CD4-positive, alpha-beta T cell treated with Interleukin-6 at 100 ng/mL for 8 hours (primary cell): ENCODE measurements around the gene EXOSC3.
"Not testable (repeated sequence)": the region's sequence is repeated elsewhere in the genome, so short reads cannot be mapped to it uniquely, and the experiment has no call there.

ENCODE experiments used
- DNase-seq: peaks from one replicate; pipeline ENCODE4 v3.0.0-alpha.2; 2020; ENCODE audit warnings: mixed read lengths, low spot score

EXOSC3 gene

GRCh38 chr9:37775216-37775919 lies 9.5 kb downstream of the EXOSC3 start:
- DNase-seq: no peak

DNA sequence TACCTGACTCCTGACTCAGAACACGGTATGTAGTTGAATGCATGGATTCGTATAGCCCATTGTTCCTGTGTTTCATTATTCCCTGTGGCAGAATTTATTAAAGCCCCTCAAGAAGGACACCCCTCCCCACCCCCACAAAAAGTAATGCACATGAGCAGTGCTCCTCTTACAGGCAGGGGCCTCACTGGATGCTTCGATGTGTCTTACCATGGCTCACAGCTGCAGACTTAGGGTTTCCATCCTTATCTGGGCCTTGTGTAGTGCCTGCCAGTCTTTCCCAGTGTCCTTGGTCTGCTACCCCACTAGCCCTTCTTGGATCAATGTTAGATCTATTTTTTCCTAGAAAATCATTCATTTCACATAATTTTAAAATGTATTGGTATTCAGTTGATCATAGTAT lies 14.9 kb downstream of the EXOSC3 start:
- DNase-seq: no peak

- no peak for DNase-seq
Observed at GRCh38 chr9:37769306-37769705, 15.6 kb downstream of the EXOSC3 start.

- not testable (repeated sequence) for DNase-seq
Observed at GRCh38 chr9:37765263-37765662, 19.6 kb downstream of the EXOSC3 start.

- no peak for DNase-seq
Observed at GRCh38 chr9:37761511-37761910, 23.4 kb downstream of the EXOSC3 start.

DNA sequence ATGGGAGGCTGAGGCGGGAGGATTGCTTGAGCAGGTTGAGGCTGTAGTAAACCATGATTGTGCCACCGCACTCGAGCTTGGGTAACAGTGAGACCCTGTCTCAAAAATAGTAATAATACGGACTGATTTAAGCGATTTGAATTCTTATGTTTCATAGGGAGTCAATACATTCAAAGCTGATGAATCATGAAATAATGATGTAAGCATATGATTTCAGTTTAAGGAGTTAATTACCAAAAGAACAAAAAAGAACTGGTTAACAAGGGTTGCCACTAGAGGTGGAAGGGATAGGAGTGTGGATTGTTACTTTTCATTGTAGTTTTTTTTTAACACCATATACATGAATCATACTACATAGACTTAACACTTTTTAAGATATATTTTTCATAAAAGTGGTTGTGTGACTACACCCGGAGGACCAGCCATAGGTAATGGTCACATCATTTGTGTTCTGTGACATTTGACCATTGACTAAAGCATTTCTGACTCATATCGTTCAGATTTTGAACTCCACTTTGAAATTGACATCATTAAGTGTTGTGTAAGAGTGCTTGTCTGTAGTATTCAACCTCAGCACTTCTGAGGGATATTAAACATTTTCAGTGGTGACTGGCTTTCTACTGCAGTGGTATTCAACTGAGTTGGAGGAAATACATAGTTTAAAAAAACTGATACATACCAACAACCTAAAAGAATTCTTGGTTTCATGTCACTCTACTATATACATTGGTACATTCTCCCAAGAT lies 24.3 kb downstream of the EXOSC3 start:
- DNase-seq: no peak

DNA sequence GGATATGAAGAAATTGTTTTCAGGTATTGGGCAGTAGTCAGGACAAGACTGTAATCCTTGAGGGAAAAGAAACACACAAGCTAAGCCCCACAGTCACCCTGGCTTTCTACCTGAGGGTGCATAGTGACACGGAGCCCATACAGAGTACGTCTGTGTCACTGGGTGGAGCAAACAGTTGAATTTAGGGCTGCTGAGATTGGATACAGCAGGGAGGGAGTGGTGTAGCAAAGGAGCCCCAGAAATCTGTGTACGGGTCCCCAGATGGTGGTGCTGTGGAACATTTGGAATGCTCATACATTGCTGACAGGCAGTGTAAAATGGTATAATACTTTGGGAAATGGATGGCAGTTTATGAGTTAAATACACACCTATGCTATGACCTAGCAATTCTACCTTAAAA lies 26.1 kb downstream of the EXOSC3 start:
- no peak for DNase-seq

GRCh38 chr9:37753489-37754190 lies 31.2 kb downstream of the EXOSC3 start, which contains the start of gene TRMT10B:
Gene TRMT10B (plus strand): TSS chr9:37753805. CDS start chr9:37761932, 8,127 bp downstream.
- peak; percentile 70 for DNase-seq

DNA sequence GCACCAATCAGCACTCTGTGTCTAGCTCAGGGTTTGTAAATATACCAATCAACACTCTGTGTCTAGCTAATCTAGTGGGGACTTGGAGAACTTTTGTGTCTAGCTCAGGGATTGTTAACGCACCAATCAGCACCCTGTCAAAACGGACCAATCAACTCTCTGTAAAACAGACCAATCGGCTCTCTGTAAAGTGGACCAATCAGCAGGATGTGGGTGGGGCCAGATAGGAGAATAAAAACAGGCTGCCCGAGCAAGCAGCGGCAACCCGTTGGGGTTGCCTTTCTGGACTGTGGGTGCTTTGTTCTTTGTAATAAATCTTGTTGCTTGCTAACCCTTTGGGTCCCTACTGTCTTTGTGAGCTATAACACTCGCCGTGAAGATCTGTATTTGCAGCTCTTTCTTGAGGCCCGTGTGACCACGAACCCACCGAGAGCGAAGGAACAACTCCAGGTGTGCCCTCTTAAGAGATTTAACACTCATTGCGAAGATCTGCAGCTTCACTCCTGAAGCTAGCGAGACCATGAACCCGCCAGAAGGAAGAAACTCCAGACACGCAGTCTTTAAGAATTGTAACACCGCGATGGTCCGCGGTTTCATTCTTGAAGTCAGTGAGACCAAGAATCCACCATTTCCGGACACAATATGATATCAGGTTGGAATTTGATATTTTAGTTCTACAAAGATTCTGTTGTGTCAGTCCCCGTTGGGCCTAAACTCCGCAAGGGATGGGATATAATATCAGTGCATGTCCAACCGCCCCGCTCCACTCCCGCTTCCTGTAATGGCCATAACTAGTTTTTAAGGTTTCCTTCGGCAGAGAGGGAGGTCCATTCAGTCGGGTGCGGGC lies 32.0 kb downstream of the EXOSC3 start:
- no peak for DNase-seq

DNA sequence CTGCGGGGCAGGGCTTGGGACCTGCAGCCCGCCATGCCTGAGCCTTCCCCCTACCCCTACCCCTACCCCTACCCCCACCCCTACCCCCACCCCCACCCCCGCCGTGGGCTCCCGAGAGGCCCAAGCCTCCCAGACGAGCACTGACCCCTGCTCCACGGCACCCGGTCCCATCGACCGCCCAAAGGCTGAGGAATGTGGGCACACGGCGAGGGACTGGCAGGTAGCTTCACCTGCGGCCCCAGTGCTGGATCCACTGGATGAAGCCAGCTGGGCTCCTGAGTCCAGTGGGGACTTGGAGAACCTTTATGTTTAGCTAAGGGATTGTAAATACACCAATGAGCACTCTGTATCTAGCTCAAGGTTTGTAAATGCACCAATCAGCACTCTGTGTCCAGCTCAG lies 32.8 kb downstream of the EXOSC3 start:
- not testable (repeated sequence) for DNase-seq

DNA sequence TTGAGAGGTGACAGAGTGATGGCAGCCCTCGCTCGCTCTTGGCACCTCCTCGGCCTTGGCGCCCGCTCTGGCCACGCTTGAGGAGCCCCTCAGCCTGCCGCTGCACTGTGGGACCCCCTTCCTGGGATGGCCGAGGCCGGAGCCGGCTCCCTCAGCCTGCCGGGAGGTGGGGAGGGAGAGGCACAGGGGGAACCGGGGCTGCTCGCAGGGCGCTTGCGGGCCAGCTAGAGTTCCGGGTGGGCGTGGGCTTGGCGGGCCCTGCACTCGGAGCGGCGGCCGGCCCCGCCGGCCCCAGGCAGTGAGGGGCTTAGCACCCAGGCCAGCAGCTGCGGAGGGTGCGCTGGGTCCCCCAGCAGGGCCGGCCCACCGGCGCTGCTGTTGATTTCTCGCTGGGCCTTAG lies 33.2 kb downstream of the EXOSC3 start:
- not testable (repeated sequence) for DNase-seq

DNA sequence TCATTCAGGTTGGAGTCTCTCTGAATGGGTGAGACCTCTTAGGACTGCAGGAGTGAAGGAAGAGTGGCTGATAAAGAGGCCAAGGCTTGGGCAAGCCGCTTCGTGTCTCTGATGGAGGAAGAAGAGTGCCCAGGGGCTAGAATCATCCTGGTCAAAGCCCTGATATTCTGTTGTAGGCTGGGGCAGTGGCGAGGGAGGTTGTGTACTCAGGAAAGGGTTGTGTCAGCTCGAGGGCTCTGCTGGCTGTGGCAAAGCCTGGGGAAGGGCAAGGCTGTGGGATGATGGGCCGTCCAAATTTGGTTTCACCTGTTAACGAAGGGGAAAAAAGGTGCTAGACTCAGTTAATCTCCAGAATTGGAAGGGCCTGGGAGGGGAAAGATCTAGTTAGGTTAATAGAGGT lies 33.7 kb downstream of the EXOSC3 start:
- no peak for DNase-seq

- no peak for DNase-seq
Observed at GRCh38 chr9:37749129-37749528, 35.7 kb downstream of the EXOSC3 start.

GRCh38 chr9:37747271-37747753 lies 37.6 kb downstream of the EXOSC3 start:
- peak; percentile 56 for DNase-seq

- no peak for DNase-seq
Observed at GRCh38 chr9:37746448-37747270, 38.2 kb downstream of the EXOSC3 start.

DNA sequence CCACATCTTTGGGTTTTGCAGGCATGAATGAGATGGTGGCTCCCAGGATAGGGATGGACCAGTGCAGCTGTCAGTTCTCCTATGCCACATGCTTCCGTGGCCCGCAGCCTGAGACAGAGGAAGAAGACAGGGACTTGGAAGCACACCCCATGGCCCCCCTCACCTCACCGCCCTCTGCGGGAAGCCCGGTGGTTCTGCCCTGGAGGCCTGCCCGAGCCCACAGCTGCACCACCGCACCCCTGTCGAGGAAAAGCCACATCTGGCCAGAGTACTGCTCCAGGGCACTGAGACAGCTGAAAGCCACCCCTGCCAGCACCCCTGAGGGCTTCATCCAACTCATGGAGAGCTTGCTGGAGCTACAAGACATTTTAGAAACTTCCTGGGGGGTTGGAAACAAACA lies 38.9 kb downstream of the EXOSC3 start:
- DNase-seq: no peak

DNA sequence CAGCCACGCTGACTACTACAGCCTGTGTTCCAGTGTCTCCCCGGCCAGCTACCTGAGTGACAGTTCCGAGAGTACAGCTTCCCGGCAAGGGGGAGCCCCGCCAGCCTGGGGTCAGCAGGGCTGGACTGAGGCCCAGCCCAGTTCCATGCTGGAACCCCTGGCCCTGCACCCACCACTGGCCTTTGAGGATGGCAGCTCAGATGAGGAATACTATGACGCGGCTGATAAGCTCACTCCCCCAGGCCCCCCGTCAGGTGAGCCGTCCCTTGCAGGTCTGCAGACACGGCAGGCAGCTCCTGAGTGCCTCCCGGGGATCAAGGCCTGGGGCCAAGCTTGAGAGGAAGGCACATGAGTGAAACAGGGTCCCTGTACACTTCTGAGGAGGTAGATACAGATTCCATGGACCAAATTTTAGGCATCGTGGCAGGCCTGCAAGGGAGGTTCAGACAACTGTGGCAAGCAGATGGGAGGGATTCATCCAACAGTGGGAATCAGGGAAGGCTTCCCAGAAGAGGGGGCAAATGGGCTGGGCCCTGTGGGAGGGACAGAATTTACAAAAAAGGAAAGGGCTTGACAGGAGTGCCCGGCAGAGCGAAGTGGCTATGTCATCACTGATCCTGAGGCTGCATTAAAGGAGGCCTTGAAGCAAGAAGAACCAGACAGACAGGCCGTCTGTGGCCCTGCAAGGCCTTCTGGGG lies 44.1 kb downstream of the EXOSC3 start:
- DNase-seq: no peak

DNA sequence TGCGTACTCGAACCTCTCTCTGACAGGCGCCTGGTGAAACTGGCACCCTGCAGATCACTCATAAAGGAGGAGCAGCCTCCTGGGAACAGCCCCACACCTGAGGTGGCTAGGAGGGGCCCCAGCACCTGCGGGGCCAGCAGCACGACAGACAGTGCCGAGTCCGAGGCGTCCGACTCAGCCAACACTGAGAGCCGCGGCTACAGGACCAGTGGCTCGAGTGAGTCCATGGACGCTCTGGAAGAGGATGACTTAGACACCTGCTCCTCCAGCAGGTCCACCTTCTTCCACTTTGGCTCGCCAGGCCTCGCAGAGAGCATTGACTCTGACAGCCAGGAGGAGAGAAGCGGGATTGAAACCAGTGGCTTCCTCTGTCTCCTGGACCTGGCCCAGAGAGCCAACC lies 44.7 kb downstream of the EXOSC3 start:
- no peak for DNase-seq

GRCh38 chr9:37739222-37739621 lies 45.6 kb downstream of the EXOSC3 start:
- DNase-seq: no peak

- no peak for DNase-seq
Observed at GRCh38 chr9:37732952-37733351, 51.9 kb downstream of the EXOSC3 start.
